ENCODE results near the gene CST3.

Gene CST3

GRCh38 chr20:23585808-23586734 lies 51.7 kb downstream of the CST3 start:
- H3K4me3 ChIP-seq (ENCODE audit: low read depth, low read length), result no peak overlapping the region
- DNase-seq (ENCODE audit: low read depth), result no peak
- no peak for TF ChIP-seq MAX (IDR thresholded peaks at IDR 0.05; ENCODE audit: low read depth, low read length)
- TF ChIP-seq POLR2A (IDR thresholded peaks at IDR 0.05; ENCODE audit: extremely low read depth, insufficient read length), result no peak
- TF ChIP-seq MYC (IDR thresholded peaks at IDR 0.05; ENCODE audit: low read depth, low read length), result no peak
- no peak for TF ChIP-seq CTCF (IDR thresholded peaks at IDR 0.05; ENCODE audit: low read depth, low read length)

- no peak for DNase-seq (ENCODE audit: low read depth)
- no peak overlapping the region for H3K4me3 ChIP-seq (ENCODE audit: low read depth, low read length)
- no peak for TF ChIP-seq CTCF (IDR thresholded peaks at IDR 0.05; ENCODE audit: low read depth, low read length)
- no peak for TF ChIP-seq MAX (IDR thresholded peaks at IDR 0.05; ENCODE audit: low read depth, low read length)
- TF ChIP-seq MYC (IDR thresholded peaks at IDR 0.05; ENCODE audit: low read depth, low read length), result no peak
- no peak for TF ChIP-seq POLR2A (IDR thresholded peaks at IDR 0.05; ENCODE audit: extremely low read depth, insufficient read length)
Measured at GRCh38 chr20:23585449-23585807, 52.3 kb downstream of the CST3 start.

GRCh38 chr20:23584434-23585199 lies 53.1 kb downstream of the CST3 start:
- no peak for DNase-seq (ENCODE audit: low read depth)
- no peak overlapping the region for H3K4me3 ChIP-seq (ENCODE audit: low read depth, low read length)
- TF ChIP-seq MAX (IDR thresholded peaks at IDR 0.05; ENCODE audit: low read depth, low read length) (no peak), MYC (IDR thresholded peaks at IDR 0.05; ENCODE audit: low read depth, low read length) (no peak), CTCF (IDR thresholded peaks at IDR 0.05; ENCODE audit: low read depth, low read length) (no peak), POLR2A (IDR thresholded peaks at IDR 0.05; ENCODE audit: extremely low read depth, insufficient read length) (no peak)
